Fibroblast of skin of left quadriceps (primary cell): ENCODE results near the gene NF1.
A peak's percentile ranks its signal among the peaks of the same experiment; 100 is the strongest.
"Not testable (repeated sequence)": the region's sequence is repeated elsewhere in the genome, so short reads cannot be mapped to it uniquely, and the experiment has no call there.

Experiments
- DNase-seq, 2 experiments: peaks; one replicate each; pipeline ENCODE4 v3.0.0-alpha.2; 2013; ENCODE audit warnings: low read depth in 2 of 2

The NF1 gene

GRCh38 chr17:31176143-31176542 lies 81.4 kb downstream of the NF1 start:
- not testable (repeated sequence) for DNase-seq

GRCh38 chr17:31178951-31179350 lies 84.2 kb downstream of the NF1 start:
- not testable (repeated sequence) for DNase-seq

- DNase-seq: no peak
Measured at GRCh38 chr17:31195305-31195704, 100.5 kb downstream of the NF1 start.

GRCh38 chr17:31198026-31198425 lies 103.2 kb downstream of the NF1 start:
- no peak for DNase-seq

GRCh38 chr17:31198666-31199065 lies 103.9 kb downstream of the NF1 start:
- not testable (repeated sequence) for DNase-seq

- peak in 1 of 2 experiments; percentile 9 for DNase-seq
Measured at GRCh38 chr17:31200287-31200686, 105.5 kb downstream of the NF1 start.

GRCh38 chr17:31202968-31203367 lies 108.2 kb downstream of the NF1 start:
- no peak for DNase-seq

GRCh38 chr17:31211352-31212012 lies 116.7 kb downstream of the NF1 start:
- no peak for DNase-seq

- DNase-seq: peak; percentile 78 to 82
Measured at GRCh38 chr17:31216031-31216751, 121.4 kb downstream of the NF1 start.

GRCh38 chr17:31224366-31224765 lies 129.6 kb downstream of the NF1 start:
- DNase-seq: no peak

GRCh38 chr17:31225831-31226230 lies 131.1 kb downstream of the NF1 start:
- no peak for DNase-seq

- no peak for DNase-seq
Measured at GRCh38 chr17:31226373-31226772, 131.6 kb downstream of the NF1 start.

GRCh38 chr17:31226950-31227349 lies 132.2 kb downstream of the NF1 start:
- DNase-seq: no peak

- no peak for DNase-seq
Measured at GRCh38 chr17:31231852-31232251, 137.1 kb downstream of the NF1 start.

GRCh38 chr17:31235110-31235509 lies 140.3 kb downstream of the NF1 start:
- no peak for DNase-seq

GRCh38 chr17:31236137-31236536 lies 141.4 kb downstream of the NF1 start:
- DNase-seq: no peak

- no peak for DNase-seq
Measured at GRCh38 chr17:31236712-31237111, 141.9 kb downstream of the NF1 start.

GRCh38 chr17:31241116-31241515 lies 146.3 kb downstream of the NF1 start:
- no peak for DNase-seq

GRCh38 chr17:31248986-31249834 lies 154.4 kb downstream of the NF1 start:
- DNase-seq: peak; percentile 58 to 64

- no peak for DNase-seq
Measured at GRCh38 chr17:31249835-31250141, 155.0 kb downstream of the NF1 start.

- DNase-seq: no peak
Measured at GRCh38 chr17:31250229-31250628, 155.5 kb downstream of the NF1 start.

- no peak for DNase-seq
Measured at GRCh38 chr17:31251105-31251969, 156.6 kb downstream of the NF1 start.
